ENCODE data around the gene LRRC75A. TPM values are rescaled to one million over a fixed set of nuclear protein-coding genes. Genes with fewer than 3 reads are reported as not detected.

Gene LRRC75A
- 0.88 and 1.4 TPM in 2 replicates for total RNA-seq

GRCh38 chr17:16491703-16492612, at the start of gene LRRC75A:
LRRC75A (minus strand) TSS chr17:16492193; CDS start chr17:16491990, 203 bp downstream.
- Histone ChIP-seq H3K4me2 (ENCODE audit: insufficient read depth, low read length) (peak within 1 kb of the TSS; percentile 72), H3K27ac (ENCODE audit: low read depth, low read length) (no peak within 1 kb of the TSS), H2AFZ (ENCODE audit: low read length) (peak within 1 kb of the TSS; percentile 47), H3K36me3 (ENCODE audit: insufficient read depth, low read length) (no peaks in the 10 kb centered on the region), H3K79me2 (ENCODE audit: insufficient read depth, low read length) (no peaks in the 10 kb centered on the region), H3K4me1 (ENCODE audit: insufficient read depth, low read length) (peaks cover under 1% of the 10 kb centered on the region), H3K9me3 (ENCODE audit: low read depth, low read length) (no peaks in the 10 kb centered on the region), H3K4me3 (ENCODE audit: insufficient read depth, low read length) (peak within 1 kb of the TSS; percentile 66), H3K27me3 (ENCODE audit: insufficient read depth, low read length) (peaks cover 52% of the 10 kb centered on the region), H4K20me1 (ENCODE audit: insufficient read depth, low read length) (no peaks in the 10 kb centered on the region)
- no peak for TF ChIP-seq CTCF (IDR thresholded peaks at IDR 0.05; ENCODE audit: extremely low read depth, low read depth, low read length)
- DNase-seq (ENCODE audit: insufficient read length, low spot score, missing footprints), result peak; percentile 97

- Histone ChIP-seq H3K27me3 (ENCODE audit: insufficient read depth, low read length) (peaks cover 3% of the 10 kb centered on the region), H3K9me3 (ENCODE audit: low read depth, low read length) (no peaks in the 10 kb centered on the region), H4K20me1 (ENCODE audit: insufficient read depth, low read length) (no peaks in the 10 kb centered on the region), H3K4me2 (ENCODE audit: insufficient read depth, low read length) (peak overlapping the region; percentile 93), H3K4me1 (ENCODE audit: insufficient read depth, low read length) (peaks cover 8% of the 10 kb centered on the region), H3K27ac (ENCODE audit: low read depth, low read length) (no peak overlapping the region), H2AFZ (ENCODE audit: low read length) (no peak overlapping the region), H3K36me3 (ENCODE audit: insufficient read depth, low read length) (no peaks in the 10 kb centered on the region), H3K79me2 (ENCODE audit: insufficient read depth, low read length) (no peaks in the 10 kb centered on the region), H3K4me3 (ENCODE audit: insufficient read depth, low read length) (no peak overlapping the region)
- TF ChIP-seq CTCF (IDR thresholded peaks at IDR 0.05; ENCODE audit: extremely low read depth, low read depth, low read length), result no peak
- DNase-seq (ENCODE audit: insufficient read length, low spot score, missing footprints), result no peak
Observed at GRCh38 chr17:16537130-16537458, 45.1 kb upstream of the LRRC75A start.

- H3K4me3 ChIP-seq (ENCODE audit: insufficient read depth, low read length), result no peak overlapping the region
- peak; percentile 56 for DNase-seq (ENCODE audit: insufficient read length, low spot score, missing footprints)
- H4K20me1 ChIP-seq (ENCODE audit: insufficient read depth, low read length), result no peaks in the 10 kb centered on the region
- H3K36me3 ChIP-seq (ENCODE audit: insufficient read depth, low read length), result no peaks in the 10 kb centered on the region
- no peaks in the 10 kb centered on the region for H3K9me3 ChIP-seq (ENCODE audit: low read depth, low read length)
- H3K27ac ChIP-seq (ENCODE audit: low read depth, low read length), result no peak overlapping the region
- no peaks in the 10 kb centered on the region for H3K79me2 ChIP-seq (ENCODE audit: insufficient read depth, low read length)
- peaks cover 8% of the 10 kb centered on the region for H3K4me1 ChIP-seq (ENCODE audit: insufficient read depth, low read length)
- H3K27me3 ChIP-seq (ENCODE audit: insufficient read depth, low read length), result peaks cover 19% of the 10 kb centered on the region
- no peak overlapping the region for H2AFZ ChIP-seq (ENCODE audit: low read length)
- no peak for TF ChIP-seq CTCF (IDR thresholded peaks at IDR 0.05; ENCODE audit: extremely low read depth, low read depth, low read length)
- H3K4me2 ChIP-seq (ENCODE audit: insufficient read depth, low read length), result no peak overlapping the region
Observed at GRCh38 chr17:16534236-16534635, 42.2 kb upstream of the LRRC75A start.

- Histone ChIP-seq H3K4me1 (ENCODE audit: insufficient read depth, low read length) (peaks cover 8% of the 10 kb centered on the region), H4K20me1 (ENCODE audit: insufficient read depth, low read length) (no peaks in the 10 kb centered on the region), H3K36me3 (ENCODE audit: insufficient read depth, low read length) (no peaks in the 10 kb centered on the region), H3K27me3 (ENCODE audit: insufficient read depth, low read length) (peaks cover 47% of the 10 kb centered on the region), H3K9me3 (ENCODE audit: low read depth, low read length) (no peaks in the 10 kb centered on the region), H3K79me2 (ENCODE audit: insufficient read depth, low read length) (no peaks in the 10 kb centered on the region), H3K4me3 (ENCODE audit: insufficient read depth, low read length) (no peak overlapping the region), H3K4me2 (ENCODE audit: insufficient read depth, low read length) (no peak overlapping the region), H2AFZ (ENCODE audit: low read length) (no peak overlapping the region), H3K27ac (ENCODE audit: low read depth, low read length) (no peak overlapping the region)
- no peak for TF ChIP-seq CTCF (IDR thresholded peaks at IDR 0.05; ENCODE audit: extremely low read depth, low read depth, low read length)
- peak; percentile 62 for DNase-seq (ENCODE audit: insufficient read length, low spot score, missing footprints)
Observed at GRCh38 chr17:16529906-16530305, 37.9 kb upstream of the LRRC75A start.
